ENCODE data around the gene IL13RA1.

The IL13RA1 gene

GRCh38 chrX:118717678-118718391 lies 9.6 kb upstream of the IL13RA1 start:
- TF ChIP-seq CTCF (IDR thresholded peaks at IDR 0.05; ENCODE audit: low read depth, low read length) = no peak

DNA sequence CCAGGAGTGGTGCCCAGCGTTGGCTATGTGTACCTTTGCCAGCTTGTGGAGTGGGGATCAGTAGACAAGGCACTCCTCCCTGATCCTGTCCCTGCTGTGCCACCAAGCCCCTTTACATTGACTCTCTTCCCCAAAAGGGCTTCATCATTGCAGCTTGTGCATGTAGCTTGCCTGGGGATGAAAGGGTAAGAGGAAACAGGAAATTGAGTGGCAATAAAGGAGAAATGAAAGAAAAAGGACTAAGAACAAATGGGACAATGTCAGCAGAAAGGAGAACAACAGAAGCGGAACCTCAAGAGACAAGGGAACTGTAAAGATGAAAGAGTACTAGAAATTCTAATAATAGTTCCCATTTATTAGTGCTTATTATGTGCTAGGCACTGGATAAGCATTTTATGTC lies 8.7 kb upstream of the IL13RA1 start:
- H3K4me3 ChIP-seq (ENCODE audit: low read depth, low read length) = no peak overlapping the region
- TF ChIP-seq CTCF (IDR thresholded peaks at IDR 0.05; ENCODE audit: low read depth, low read length) = no peak
- H3K9me3 ChIP-seq = no peaks in the 10 kb centered on the region
- DNase-seq = no peak
- no peaks in the 10 kb centered on the region for H3K4me1 ChIP-seq
- H3K36me3 ChIP-seq = no peaks in the 10 kb centered on the region
- no peaks in the 10 kb centered on the region for H3K27me3 ChIP-seq

More at GRCh38 chrX:118717678-118718391, 9.6 kb upstream of the IL13RA1 start:
- Histone ChIP-seq H3K4me1 (no peaks in the 10 kb centered on the region), H3K27me3 (no peaks in the 10 kb centered on the region), H3K9me3 (no peaks in the 10 kb centered on the region), H3K36me3 (no peaks in the 10 kb centered on the region), H3K4me3 (ENCODE audit: low read depth, low read length) (no peak overlapping the region)
- DNase-seq = no peak

- no peaks in the 10 kb centered on the region for H3K27me3 ChIP-seq
- no peak for DNase-seq
- TF ChIP-seq CTCF (IDR thresholded peaks at IDR 0.05; ENCODE audit: low read depth, low read length) = no peak
- H3K9me3 ChIP-seq = no peaks in the 10 kb centered on the region
- no peaks in the 10 kb centered on the region for H3K36me3 ChIP-seq
- no peaks in the 10 kb centered on the region for H3K4me1 ChIP-seq
- no peak overlapping the region for H3K4me3 ChIP-seq (ENCODE audit: low read depth, low read length)
Observed at GRCh38 chrX:118720058-118720707, 7.2 kb upstream of the IL13RA1 start.

DNA sequence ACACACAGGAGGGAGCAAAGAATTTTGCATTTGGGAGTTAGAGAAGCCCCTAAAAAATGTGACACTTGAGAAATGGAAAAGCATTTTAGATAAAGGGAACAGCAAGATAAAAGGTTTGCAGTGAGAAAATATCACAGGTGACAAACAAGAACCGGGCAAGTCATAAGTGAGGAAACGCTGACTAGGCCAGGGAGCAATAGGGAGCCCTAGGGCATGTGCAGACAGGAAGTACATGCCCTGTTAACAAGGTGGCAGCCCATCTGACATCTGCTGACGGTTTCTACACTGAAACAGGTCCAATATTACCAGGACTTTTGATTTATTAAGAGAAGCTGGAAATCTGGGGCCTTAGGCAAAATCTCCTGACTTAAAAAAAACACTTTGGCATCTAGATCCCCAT lies 4.0 kb upstream of the IL13RA1 start:
- no peaks in the 10 kb centered on the region for H3K36me3 ChIP-seq

DNA sequence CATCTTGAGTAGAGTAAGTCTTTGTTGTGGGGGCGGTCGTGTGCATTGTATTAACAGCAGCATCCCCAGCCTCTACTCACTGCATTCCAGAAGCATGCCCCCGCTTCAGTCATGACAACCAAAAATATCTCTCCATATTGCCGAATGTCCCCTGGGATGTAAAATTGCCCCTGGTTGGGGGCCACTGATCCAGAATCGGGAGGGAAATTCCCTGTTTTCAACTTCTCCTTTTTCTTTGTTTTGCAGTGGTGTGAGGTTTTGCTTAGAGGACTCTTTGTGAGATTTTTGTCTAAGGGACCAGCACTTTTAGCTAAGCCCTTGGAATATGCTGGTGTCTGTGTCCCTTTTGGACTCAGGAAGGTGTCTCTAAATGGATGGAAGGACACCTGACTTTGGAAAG lies 3.0 kb upstream of the IL13RA1 start:
- no peak overlapping the region for H3K4me3 ChIP-seq (ENCODE audit: low read depth, low read length)
- TF ChIP-seq CTCF (IDR thresholded peaks at IDR 0.05; ENCODE audit: low read depth, low read length) = no peak
- no peaks in the 10 kb centered on the region for H3K4me1 ChIP-seq
- H3K27me3 ChIP-seq = peaks cover 5% of the 10 kb centered on the region
- no peaks in the 10 kb centered on the region for H3K36me3 ChIP-seq
- H3K9me3 ChIP-seq = no peaks in the 10 kb centered on the region
- DNase-seq = no peak

More for the DNA sequence above, 4.0 kb upstream of the IL13RA1 start:
- Histone ChIP-seq H3K4me1 (no peaks in the 10 kb centered on the region), H3K9me3 (no peaks in the 10 kb centered on the region), H3K27me3 (peaks cover 5% of the 10 kb centered on the region), H3K4me3 (ENCODE audit: low read depth, low read length) (no peak overlapping the region)
- TF ChIP-seq CTCF (IDR thresholded peaks at IDR 0.05; ENCODE audit: low read depth, low read length) = no peak
- DNase-seq = no peak

DNA sequence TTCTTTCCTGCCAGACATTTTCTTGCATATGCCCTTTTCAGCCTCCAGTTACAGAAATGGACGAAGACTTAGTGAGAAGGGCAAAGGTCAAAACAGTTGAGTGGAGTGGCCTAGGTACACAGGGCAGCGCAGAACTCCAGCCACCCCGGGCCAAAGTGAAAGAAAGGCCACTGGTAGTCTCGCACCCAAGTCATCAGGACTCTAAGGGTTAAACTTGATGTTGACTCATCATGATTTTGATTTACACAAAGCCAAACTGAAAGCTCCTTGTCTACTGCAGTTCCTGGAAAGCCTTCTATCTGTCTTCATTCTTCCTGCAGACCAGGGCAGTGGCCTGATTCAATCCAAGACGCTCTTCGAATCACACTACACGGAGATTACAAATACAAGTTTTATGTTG lies 2.6 kb upstream of the IL13RA1 start:
- Histone ChIP-seq H3K9me3 (no peaks in the 10 kb centered on the region), H3K4me3 (ENCODE audit: low read depth, low read length) (no peak overlapping the region), H3K27me3 (peaks cover 5% of the 10 kb centered on the region), H3K36me3 (no peaks in the 10 kb centered on the region), H3K4me1 (no peaks in the 10 kb centered on the region)
- TF ChIP-seq CTCF (IDR thresholded peaks at IDR 0.05; ENCODE audit: low read depth, low read length) = no peak
- no peak for DNase-seq

All from BE2C (cell line).